Nephron (organoid): Measurements from ENCODE around the gene BTD.
A peak's percentile ranks its signal among the peaks of the same experiment; 100 is the strongest.
"Not testable (repeated sequence)": the region's sequence is repeated elsewhere in the genome, so short reads cannot be mapped to it uniquely, and the experiment has no call there.

Experiments
- H3K27ac Mint-ChIP-seq, 3 experiments: 2 replicates each; pipeline ENCODE4 v1.8.0; 2020; ENCODE audit warnings: mixed read lengths in 3 of 3, mild to moderate bottlenecking in 2 of 3, moderate library complexity in 1 of 3
- H3K27me3 Mint-ChIP-seq: 2 replicates; pipeline ENCODE4 v1.8.0; 2021; ENCODE audit warnings: low read depth, mild to moderate bottlenecking, moderate library complexity, mixed read lengths
- H3K36me3 Mint-ChIP-seq: 2 replicates; pipeline ENCODE4 v1.8.0; 2020; ENCODE audit warnings: low read depth, mixed read lengths
- H3K4me1 Mint-ChIP-seq: 2 replicates; pipeline ENCODE4 v1.8.0; 2020; ENCODE audit warnings: mixed read lengths
- H3K4me3 Mint-ChIP-seq, 3 experiments: 2 replicates each; pipeline ENCODE4 v1.8.0; 2020; ENCODE audit warnings: mild to moderate bottlenecking in 3 of 3, mixed read lengths in 3 of 3, moderate library complexity in 2 of 3
- H3K9me3 Mint-ChIP-seq: 2 replicates; pipeline ENCODE4 v1.8.0; 2020; ENCODE audit warnings: mixed read lengths
- CTCF ChIP-seq, 3 experiments: fragments of 200-600 bp; sonication (generic); IDR thresholded peaks; one replicate each; pipeline ENCODE4 v1.5.0; 2021; ENCODE audit warnings: antibody characterized with exemption in 3 of 3; ENCODE audit not compliant: unreplicated experiment in 3 of 3

Gene BTD

GRCh38 chr3:15606434-15606891 is 4.9 kb downstream of the BTD start:
- Mint-ChIP-seq H3K36me3 (peaks cover 22% of the 10 kb centered on the region), H3K27me3 (no peaks in the 10 kb centered on the region), H3K9me3 (peaks cover 8% of the 10 kb centered on the region), H3K27ac (peak overlapping the region; percentile 91 to 92 (median 92)), H3K4me1 (peaks cover 19% of the 10 kb centered on the region), H3K4me3 (no peak overlapping the region)
- TF ChIP-seq CTCF (IDR thresholded peaks at IDR 0.05; ENCODE audit: unreplicated experiment in 3 of 3), result no peak

GRCh38 chr3:15610082-15610759 is 8.7 kb downstream of the BTD start:
- Mint-ChIP-seq H3K4me3 (no peak overlapping the region), H3K27ac (no peak overlapping the region), H3K36me3 (peaks cover 4% of the 10 kb centered on the region), H3K27me3 (no peaks in the 10 kb centered on the region), H3K9me3 (no peaks in the 10 kb centered on the region), H3K4me1 (peaks cover 11% of the 10 kb centered on the region)
- no peak for TF ChIP-seq CTCF (IDR thresholded peaks at IDR 0.05; ENCODE audit: unreplicated experiment in 3 of 3)

GRCh38 chr3:15611018-15611417 is 9.5 kb downstream of the BTD start:
- no peaks in the 10 kb centered on the region for H3K9me3 Mint-ChIP-seq
- H3K4me3 Mint-ChIP-seq, result no peak overlapping the region
- no peak for TF ChIP-seq CTCF (IDR thresholded peaks at IDR 0.05; ENCODE audit: unreplicated experiment in 3 of 3)

GRCh38 chr3:15612001-15612400 is 10.5 kb downstream of the BTD start:
- no peak overlapping the region for H3K4me3 Mint-ChIP-seq
- H3K27ac Mint-ChIP-seq, result no peak overlapping the region
- H3K36me3 Mint-ChIP-seq, result no peaks in the 10 kb centered on the region
- peaks cover 6% of the 10 kb centered on the region for H3K4me1 Mint-ChIP-seq
- H3K27me3 Mint-ChIP-seq, result no peaks in the 10 kb centered on the region
- no peaks in the 10 kb centered on the region for H3K9me3 Mint-ChIP-seq
- no peak for TF ChIP-seq CTCF (IDR thresholded peaks at IDR 0.05; ENCODE audit: unreplicated experiment in 3 of 3)

More at GRCh38 chr3:15611018-15611417, 9.5 kb downstream of the BTD start:
- Mint-ChIP-seq H3K27me3 (no peaks in the 10 kb centered on the region), H3K4me1 (peaks cover 11% of the 10 kb centered on the region), H3K36me3 (peaks cover 2% of the 10 kb centered on the region), H3K27ac (no peak overlapping the region)

GRCh38 chr3:15614958-15615357 is 13.4 kb downstream of the BTD start:
- Mint-ChIP-seq H3K27ac (no peak overlapping the region), H3K4me3 (no peak overlapping the region), H3K27me3 (no peaks in the 10 kb centered on the region), H3K4me1 (no peaks in the 10 kb centered on the region), H3K36me3 (peaks cover 12% of the 10 kb centered on the region), H3K9me3 (peaks cover 10% of the 10 kb centered on the region)
- no peak for TF ChIP-seq CTCF (IDR thresholded peaks at IDR 0.05; ENCODE audit: unreplicated experiment in 3 of 3)

GRCh38 chr3:15616053-15616452 is 14.5 kb downstream of the BTD start:
- TF ChIP-seq CTCF (IDR thresholded peaks at IDR 0.05; ENCODE audit: unreplicated experiment in 3 of 3), result no peak
- no peaks in the 10 kb centered on the region for H3K4me1 Mint-ChIP-seq
- peaks cover 23% of the 10 kb centered on the region for H3K36me3 Mint-ChIP-seq
- no peak overlapping the region for H3K27ac Mint-ChIP-seq
- no peak overlapping the region for H3K4me3 Mint-ChIP-seq
- H3K27me3 Mint-ChIP-seq, result no peaks in the 10 kb centered on the region
- peaks cover 18% of the 10 kb centered on the region for H3K9me3 Mint-ChIP-seq

- H3K27me3 Mint-ChIP-seq, H3K4me1 Mint-ChIP-seq, H3K4me3 Mint-ChIP-seq, H3K27ac Mint-ChIP-seq: not testable (repeated sequence)
- Mint-ChIP-seq H3K36me3 (peaks cover 50% of the 10 kb centered on the region), H3K9me3 (peaks cover 41% of the 10 kb centered on the region)
Observed at GRCh38 chr3:15619659-15620464, 18.3 kb downstream of the BTD start.
